Astrocyte (in vitro differentiated cells and primary cell): ENCODE measurements around the gene NCSTN.

Source experiments
- CTCF ChIP-seq: IDR thresholded peaks from 2 replicates; pipeline ENCODE4 v1.5.1; 2011; ENCODE audit warnings: low read depth, mild to moderate bottlenecking, inconsistent platforms, low read length, moderate library complexity; ENCODE audit not compliant: insufficient read depth
- EZH2 ChIP-seq: IDR thresholded peaks from 2 replicates; pipeline ENCODE4 v1.6.1; 2012; ENCODE audit warnings: mild to moderate bottlenecking, low read length, inconsistent platforms; ENCODE audit not compliant: insufficient read depth

GRCh38 chr1:160363951-160364735 is 21.0 kb downstream of the NCSTN start:
- no peak for TF ChIP-seq CTCF
- TF ChIP-seq EZH2 = no peak
